Panc1 (cell line): Measurements from ENCODE around the gene ELOVL1. TPM values are rescaled to one million over a fixed set of nuclear protein-coding genes. Genes with fewer than 3 reads are reported as not detected.

Experiments
- ATAC-seq: fragments of 200-7000 bp; cut with Tn5 transposase; 2 replicates; pipeline ENCODE4 v1.9.1; 2020; ENCODE audit warnings: mild to moderate bottlenecking, moderate library complexity
- BruUV-seq: library from RNA; stranded (reverse); fragments of 400-500 nt; replicated peaks from 2 replicates; lab custom pipeline; 2021; lab: Mats Ljungman, UMichigan
- CTCF ChIA-PET: fragments of 300-600 bp; sonication (Branson Sonifier 250); formaldehyde crosslinking; loops from one replicate; lab custom pipeline; 2022; ENCODE audit warnings: antibody characterized with exemption; lab: Charles Lee
- POLR2A ChIA-PET: fragments of 300-600 bp; sonication (Branson Sonifier 250); formaldehyde crosslinking; loops from one replicate; lab custom pipeline; 2022; ENCODE audit warnings: antibody characterized with exemption; lab: Charles Lee
- DNase-seq: peaks from one replicate; pipeline ENCODE4 v3.0.0-alpha.2; 2010; ENCODE audit warnings: low read depth, low spot score
- H3K27ac ChIP-seq: 2 replicates; pipeline ENCODE4 v1.5.1; 2011; ENCODE audit warnings: mild to moderate bottlenecking, low read length, inconsistent platforms
- H3K27me3 ChIP-seq: fragments of 200-500 bp; sonication (Bioruptor generic); 2 replicates; pipeline ENCODE4 v1.6.0; 2014; ENCODE audit warnings: low read length, inconsistent platforms; ENCODE audit not compliant: control insufficient read depth, insufficient read depth
- H3K36me3 ChIP-seq: fragments of 200-500 bp; sonication (Bioruptor generic); 2 replicates; pipeline ENCODE4 v1.5.1; 2014; ENCODE audit warnings: inconsistent platforms, mild to moderate bottlenecking, low read length, moderate library complexity; ENCODE audit not compliant: control insufficient read depth, insufficient read depth
- H3K4me1 ChIP-seq: 2 replicates; pipeline ENCODE4 v1.5.1; 2011; ENCODE audit warnings: inconsistent platforms, mild to moderate bottlenecking, low read length, moderate library complexity; ENCODE audit not compliant: control insufficient read depth, insufficient read depth
- H3K4me3 ChIP-seq, 2 experiments: 2 replicates each; pipeline ENCODE4 v1.5.1; 2011 to 2012; ENCODE audit warnings: low read depth in 2 of 2, low read length in 2 of 2, mild to moderate bottlenecking in 2 of 2, inconsistent platforms in 1 of 2, moderate library complexity in 1 of 2
- H3K9me3 ChIP-seq: fragments of 200-500 bp; sonication (Bioruptor generic); 2 replicates; pipeline ENCODE4 v1.5.1; 2014; ENCODE audit warnings: low read depth, mild to moderate bottlenecking, inconsistent platforms, low read length, moderate library complexity; ENCODE audit not compliant: control insufficient read depth, insufficient read depth
- CTCF ChIP-seq: fragments of 450-650 bp; IDR thresholded peaks from 2 replicates; pipeline ENCODE4 v1.5.1; 2017; ENCODE audit warnings: mild to moderate bottlenecking
- POLR2AphosphoS5 ChIP-seq: IDR thresholded peaks from 2 replicates; pipeline ENCODE4 v1.6.1; 2012; ENCODE audit warnings: mild to moderate bottlenecking, low read depth, low read length, moderate library complexity
- REST ChIP-seq, 2 experiments: IDR thresholded peaks; 2 replicates each; pipeline ENCODE4 v1.6.1; 2011 to 2012; ENCODE audit warnings: low read depth in 2 of 2, control low read depth in 1 of 2, low read length in 1 of 2, mild to moderate bottlenecking in 1 of 2, moderate library complexity in 1 of 2; ENCODE audit not compliant: insufficient read depth in 1 of 2
- SIN3A ChIP-seq: IDR thresholded peaks from 2 replicates; pipeline ENCODE4 v1.6.1; 2012; ENCODE audit warnings: low read depth, mild to moderate bottlenecking, low read length, moderate library complexity, borderline replicate concordance; ENCODE audit not compliant: insufficient read depth
- TCF7L2 ChIP-seq: IDR thresholded peaks from 2 replicates; pipeline ENCODE4 v1.6.1; 2011; ENCODE audit warnings: mild to moderate bottlenecking, low read depth, low read length, inconsistent platforms
- in situ Hi-C: cut with HindIII; loops from 2 replicates; pipeline ENCODE4 v1.10.0; 2016; ENCODE audit warnings: low sequenced_read_pairs, low pct_unique_long_range_greater_than_20kb
- intact Hi-C: fragments of 100-400 bp; cut with micrococcal nuclease; formaldehyde crosslinking; loops from one replicate; pipeline ENCODE4 v1.10.0; 2022; ENCODE audit not compliant: unreplicated experiment
- total RNA-seq: library from RNA; stranded (reverse); gene quantifications from one replicate; pipeline ENCODE4 v1.2.1, GENCODE V29; 2021; ENCODE audit not compliant: unreplicated experiment

Gene ELOVL1
- total RNA-seq, 1 experiment from 2014 or later = 105 TPM

- no peaks in the 10 kb centered on the region for H3K27me3 ChIP-seq
- TF ChIP-seq CTCF (no peak), REST (IDR thresholded peaks at IDR 0.05; ENCODE audit: insufficient read depth in 1 of 2, low read depth in 2 of 2, low read length in 1 of 2) (no peak), SIN3A (no peak), POLR2AphosphoS5 (no peak), TCF7L2 (no peak)
- ATAC-seq (no peak), DNase-seq (no peak)
- ChIA-PET CTCF (interaction anchor here (1.0 kb wide), 1 partner anchor 15 kb away, joined by 3 read pairs; no protein-coding TSS in a partner anchor), POLR2A (no interaction called here)
- BruUV-seq = no TSS peak
- H3K4me1 ChIP-seq = no peaks in the 10 kb centered on the region
- in situ Hi-C loops (no loop called here), intact Hi-C loops (no loop called here)
- H3K9me3 ChIP-seq = no peaks in the 10 kb centered on the region
- no peak overlapping the region for H3K27ac ChIP-seq
- H3K4me3 ChIP-seq = no peak overlapping the region
- no peaks in the 10 kb centered on the region for H3K36me3 ChIP-seq
Observed at GRCh38 chr1:43316738-43317520, 50.9 kb downstream of the ELOVL1 start.

- ATAC-seq (no peak), DNase-seq (no peak)
- Histone ChIP-seq H3K36me3 (no peaks in the 10 kb centered on the region), H3K4me1 (no peaks in the 10 kb centered on the region), H3K27me3 (no peaks in the 10 kb centered on the region), H3K4me3 (no peak overlapping the region), H3K27ac (no peak overlapping the region), H3K9me3 (no peaks in the 10 kb centered on the region)
- ChIA-PET POLR2A (no interaction called here), CTCF (no interaction called here)
- intact Hi-C loops (no loop called here), in situ Hi-C loops (no loop called here)
- no TSS peak for BruUV-seq
- TF ChIP-seq REST (IDR thresholded peaks at IDR 0.05; ENCODE audit: insufficient read depth in 1 of 2, low read depth in 2 of 2, low read length in 1 of 2) (no peak), SIN3A (no peak), CTCF (no peak), POLR2AphosphoS5 (no peak), TCF7L2 (no peak)
Observed at GRCh38 chr1:43315963-43316737, 51.7 kb downstream of the ELOVL1 start.
